ELR (cell line): ENCODE measurements around the gene MNX1.

Experiments used
- DNase-seq: peaks from one replicate; pipeline ENCODE4 v3.0.0-alpha.2; 2015; ENCODE audit warnings: low read depth

MNX1 gene

DNA sequence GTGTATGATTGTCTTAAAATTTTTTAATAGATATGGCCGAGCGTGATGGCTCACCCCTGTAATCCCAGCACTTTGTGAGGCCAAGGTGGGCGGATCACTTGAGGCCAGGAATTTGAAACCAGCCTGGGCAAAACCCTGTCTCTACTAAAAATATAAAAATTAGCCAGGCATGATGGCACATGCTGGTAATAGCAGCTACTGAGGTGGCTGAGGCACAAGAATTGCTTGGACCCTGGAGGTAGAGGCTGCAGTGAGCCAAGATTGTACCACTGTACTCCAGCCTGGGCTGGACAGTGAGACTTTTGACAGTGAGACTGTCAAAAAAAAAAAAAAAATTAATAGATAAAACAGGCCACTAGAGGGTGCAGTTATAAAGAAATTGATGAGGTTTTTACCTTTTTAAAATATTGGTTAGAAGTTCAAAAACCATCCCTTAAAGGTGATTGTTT is 40.5 kb downstream of the MNX1 start:
- peak; percentile 51 for DNase-seq

DNA sequence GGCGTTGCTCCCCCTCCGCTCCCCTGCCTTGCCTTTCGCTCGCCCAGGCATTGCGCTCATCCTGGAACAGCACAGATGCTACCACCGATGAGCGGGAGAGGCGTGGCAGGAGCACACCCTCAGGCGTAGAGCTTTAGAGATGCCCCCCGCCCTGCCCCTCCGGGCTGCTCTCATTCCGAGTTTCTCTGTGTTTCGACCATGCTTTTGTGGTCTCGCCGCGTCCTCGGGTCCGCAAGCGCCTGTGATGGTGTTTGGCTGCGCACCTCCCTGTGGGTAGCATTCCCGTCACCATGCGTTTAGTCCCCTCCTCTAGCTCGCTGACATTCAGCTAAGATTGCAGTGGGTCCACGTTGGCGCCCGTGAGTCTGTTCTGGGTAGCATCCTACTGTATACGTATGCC is 42.3 kb downstream of the MNX1 start:
- DNase-seq: no peak

DNA sequence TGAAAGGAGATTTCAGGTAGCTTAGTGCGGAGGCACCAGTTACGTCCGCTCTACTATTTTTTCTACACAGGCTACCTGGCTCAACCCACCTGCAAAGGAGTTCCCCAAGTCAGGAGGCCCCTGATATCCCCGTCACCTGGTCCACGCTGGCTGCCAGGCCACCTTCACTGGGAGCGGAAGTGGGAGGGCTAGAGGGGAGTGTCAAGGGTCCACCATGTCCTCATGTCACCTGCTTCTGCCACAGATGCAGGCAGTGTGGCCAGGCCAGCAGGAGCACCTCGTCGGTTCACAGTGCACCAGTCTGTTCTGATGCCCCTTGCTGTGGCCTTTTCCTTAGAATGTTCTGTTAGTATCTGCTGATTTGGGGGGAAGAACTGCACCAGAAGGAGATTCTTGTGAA is 44.1 kb downstream of the MNX1 start:
- DNase-seq: no peak

DNA sequence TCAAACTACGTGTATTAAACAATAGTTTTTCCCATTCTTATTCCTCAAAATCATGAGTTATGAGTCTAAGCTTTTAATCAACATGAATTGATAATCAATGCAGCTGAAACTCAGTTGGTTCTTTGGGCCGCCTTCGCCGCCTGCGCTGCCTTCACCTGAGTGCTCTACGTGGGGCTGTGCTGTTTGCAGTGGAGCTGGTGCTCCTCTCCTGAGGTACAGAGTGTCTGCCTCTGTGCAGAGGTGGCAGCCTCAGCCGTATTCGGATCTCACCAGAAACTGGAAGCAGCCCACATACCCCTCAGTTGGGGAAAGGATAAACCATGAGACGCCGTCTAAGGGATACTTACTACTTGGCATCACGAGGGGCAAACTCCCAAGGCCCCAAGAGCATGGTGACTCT is 45.5 kb downstream of the MNX1 start:
- no peak for DNase-seq

DNA sequence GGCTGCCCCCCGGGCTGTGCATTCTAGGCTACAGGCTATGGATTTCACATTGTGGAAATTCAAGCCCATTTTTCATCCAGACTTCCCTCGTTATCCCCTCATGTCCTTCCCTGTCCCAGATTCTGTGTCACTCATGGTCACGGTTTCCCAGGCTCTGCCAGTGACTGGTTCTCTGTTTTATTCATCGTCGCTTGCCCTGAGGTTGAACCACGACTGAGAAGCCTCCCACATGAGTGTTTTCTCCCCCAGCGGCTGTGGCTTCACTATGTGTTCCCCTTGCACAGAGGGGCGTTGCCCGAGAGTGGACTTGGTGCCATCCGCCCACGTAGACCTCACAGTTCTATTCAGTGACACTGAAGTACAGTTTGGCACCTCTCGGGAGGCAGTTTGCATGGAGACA is 47.0 kb downstream of the MNX1 start:
- no peak for DNase-seq

DNA sequence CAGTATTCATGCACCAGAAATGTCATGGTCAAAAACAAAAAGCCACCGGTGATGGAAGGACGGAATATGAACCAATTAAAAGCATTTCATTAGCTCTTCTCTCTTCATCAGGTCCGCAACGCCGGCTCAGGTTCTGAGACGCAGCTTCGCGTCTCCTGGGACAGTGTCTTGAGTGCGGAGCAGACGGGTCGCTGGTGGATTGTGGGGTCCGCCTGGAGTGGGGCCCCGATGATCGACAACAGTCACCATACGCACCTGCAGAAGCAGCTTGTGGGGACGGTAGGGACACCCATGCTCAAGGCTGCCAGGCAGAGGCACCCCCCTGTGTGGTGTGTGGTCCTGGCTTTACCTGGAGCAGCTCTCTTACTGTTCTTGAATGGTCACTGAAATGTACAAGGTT is 47.6 kb downstream of the MNX1 start:
- no peak for DNase-seq

DNA sequence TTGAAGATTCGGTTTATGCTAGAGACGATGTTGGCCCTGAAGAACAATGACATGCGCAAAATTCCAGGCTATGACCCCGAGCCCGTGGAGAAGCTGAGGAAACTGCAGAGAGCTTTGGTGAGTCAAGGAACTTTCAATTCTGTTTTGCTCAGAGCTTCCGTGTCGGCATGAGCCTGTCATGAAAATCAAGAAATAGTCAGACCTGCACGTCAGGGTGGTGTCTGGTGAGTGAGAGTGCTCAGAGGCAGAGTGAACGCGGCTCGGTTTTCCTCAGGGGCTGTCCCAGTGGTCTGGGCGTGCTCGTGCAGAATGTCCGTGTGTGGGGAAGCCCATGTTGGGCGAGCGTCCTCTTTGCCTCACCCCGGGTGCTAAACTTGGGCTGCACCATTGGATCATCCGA is 48.3 kb downstream of the MNX1 start:
- no peak for DNase-seq

DNA sequence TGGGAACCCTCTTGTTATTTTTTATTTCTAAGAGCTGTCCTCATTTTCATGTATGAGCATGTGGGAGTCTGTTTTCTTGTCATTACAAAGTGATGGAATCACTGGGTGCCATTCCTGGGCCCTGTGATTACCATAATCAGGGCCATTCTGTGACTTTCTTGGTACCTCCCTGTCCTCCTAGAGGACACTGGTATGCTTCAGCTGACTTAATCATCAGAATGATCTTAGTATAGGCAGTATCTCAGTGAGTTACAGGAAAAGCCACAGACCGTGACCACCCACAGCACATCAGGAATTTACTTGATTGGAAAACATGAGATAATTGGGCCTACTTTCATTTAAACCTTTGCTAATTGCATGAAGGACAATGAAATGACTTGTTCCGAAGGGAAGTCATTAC is 53.7 kb downstream of the MNX1 start:
- DNase-seq: no peak

DNA sequence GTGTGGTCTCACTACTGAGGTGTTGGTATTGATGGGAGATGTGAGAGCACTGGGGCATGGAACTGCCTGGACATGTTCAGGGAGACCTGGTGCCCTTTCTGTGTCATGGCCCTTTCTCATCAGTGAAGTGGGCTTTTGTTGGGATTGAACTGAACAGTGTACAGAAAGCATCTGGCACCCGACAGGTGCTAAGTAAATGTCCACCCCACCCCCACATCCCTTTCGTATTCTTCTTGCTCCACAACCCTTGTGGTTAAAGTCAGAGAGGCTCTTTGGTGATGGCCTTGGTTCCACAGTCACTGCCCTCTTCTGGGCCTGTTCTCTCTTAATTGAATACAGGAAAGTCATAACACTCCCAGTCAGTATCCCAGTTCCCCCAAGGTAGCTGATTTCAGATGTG is 55.5 kb downstream of the MNX1 start:
- DNase-seq: no peak
